ENCODE data around the gene RWDD4.
"Not testable (repeated sequence)": the region's sequence is repeated elsewhere in the genome, so short reads cannot be mapped to it uniquely, and the experiment has no call there.

RWDD4 gene

DNA sequence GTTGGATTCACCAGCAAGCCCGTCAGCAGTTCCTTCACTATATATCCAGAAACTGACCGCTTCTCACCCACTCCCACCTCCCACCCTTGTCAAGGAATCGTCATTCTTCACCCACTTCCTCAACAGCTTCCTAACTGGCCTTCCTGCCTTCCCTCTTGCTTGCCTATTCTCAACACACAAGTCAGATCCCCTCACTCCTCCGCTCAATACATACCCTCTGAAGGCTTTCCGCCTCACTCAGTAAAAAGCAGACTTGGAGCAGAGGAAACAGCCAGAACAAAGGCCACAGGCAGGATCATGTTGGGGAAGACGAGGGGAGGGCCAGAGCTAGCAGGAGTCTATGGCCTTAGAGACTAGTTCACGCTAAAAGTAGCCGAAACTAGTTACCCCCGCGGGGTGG lies 23.7 kb downstream of the RWDD4 start:
- no peak for DNase-seq

DNA sequence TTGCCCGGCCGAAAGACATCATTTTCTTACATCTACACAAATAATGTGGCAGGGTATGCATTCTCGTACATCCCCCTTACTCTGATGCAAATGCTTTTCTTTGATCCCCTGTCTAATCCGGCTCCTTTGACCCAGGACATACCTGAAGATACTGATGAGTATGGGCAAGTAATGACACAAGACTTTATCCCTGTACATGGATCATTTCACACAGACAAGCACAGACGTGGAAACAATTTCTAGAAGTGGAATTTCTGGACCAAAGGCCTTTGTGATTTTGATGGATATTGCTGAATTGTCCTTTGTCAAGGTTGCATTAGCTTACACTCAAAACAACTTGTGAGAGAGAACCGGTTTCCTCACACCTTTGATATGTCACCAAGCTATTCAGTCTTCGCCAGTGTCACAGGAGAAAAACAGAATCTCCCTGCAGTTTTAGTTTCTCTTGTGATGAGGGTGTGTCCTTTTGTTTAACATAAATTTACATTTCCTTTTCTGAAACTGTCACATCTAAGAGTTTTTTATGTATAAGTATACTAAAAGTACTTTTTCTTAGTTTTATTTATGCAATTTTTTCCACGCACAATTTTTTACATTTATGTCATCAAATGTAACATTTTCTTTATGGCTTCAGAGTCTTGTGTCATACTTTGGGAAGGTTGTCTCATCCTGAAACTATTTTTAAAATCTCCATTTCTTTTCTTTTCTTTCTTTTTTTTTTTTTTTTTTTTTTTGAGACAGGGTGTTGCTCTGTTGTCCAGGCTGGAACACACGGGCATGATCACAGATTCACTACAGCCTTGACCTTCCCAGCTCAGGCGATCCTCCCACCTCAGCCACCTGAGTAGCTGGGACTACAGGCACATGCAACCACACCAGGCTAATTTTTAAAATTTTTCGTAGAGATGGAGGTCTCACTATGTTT lies 25.2 kb downstream of the RWDD4 start:
- no peak for DNase-seq

DNA sequence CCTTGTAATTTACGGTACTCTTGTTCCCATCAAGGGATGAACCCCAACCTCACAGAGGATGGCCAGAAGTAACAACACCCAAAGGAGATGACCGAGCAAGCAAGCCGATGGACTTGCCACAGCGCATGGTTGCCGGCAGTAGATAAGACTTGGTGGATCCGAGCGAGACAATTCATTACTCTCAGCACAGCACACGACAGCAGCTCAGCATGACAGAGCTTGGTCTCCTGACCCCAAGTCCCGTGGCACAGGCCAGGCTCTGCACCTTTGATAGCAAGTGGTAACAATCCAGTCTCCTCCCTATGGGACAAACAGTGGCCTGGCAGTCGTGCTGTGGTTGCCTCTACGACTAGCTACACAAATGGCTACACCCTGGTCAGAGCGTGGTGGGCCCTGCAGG lies 26.3 kb downstream of the RWDD4 start:
- DNase-seq = no peak

DNA sequence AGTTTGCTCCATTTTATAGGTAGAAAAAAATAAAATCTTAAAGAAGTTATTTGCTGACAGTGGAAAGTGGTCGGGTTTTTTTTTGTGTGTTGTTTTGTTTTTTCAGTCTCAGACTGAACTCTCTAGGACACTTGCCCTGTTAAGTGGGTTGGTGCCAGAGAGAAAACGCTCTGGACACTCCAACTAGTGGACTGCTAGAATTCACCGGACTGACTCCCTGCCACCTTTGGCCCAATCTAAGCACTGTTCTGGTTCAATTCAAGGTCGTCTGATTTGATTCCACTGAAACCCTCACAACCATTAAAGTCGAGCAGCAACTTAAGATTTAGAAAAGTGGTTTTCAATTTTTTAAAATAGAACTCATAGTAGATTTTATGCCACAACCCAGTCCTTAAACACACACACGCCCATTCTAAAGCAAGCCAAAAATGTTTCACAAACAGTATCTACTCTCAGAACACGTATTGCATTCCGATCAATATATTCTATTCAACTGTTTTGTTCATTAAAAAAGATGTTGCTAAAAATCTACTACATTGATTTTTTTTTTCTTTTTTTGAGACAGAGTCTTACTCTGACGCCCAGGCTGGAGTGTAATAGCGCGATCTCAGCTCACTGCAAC lies 27.3 kb downstream of the RWDD4 start:
- DNase-seq = no peak

DNA sequence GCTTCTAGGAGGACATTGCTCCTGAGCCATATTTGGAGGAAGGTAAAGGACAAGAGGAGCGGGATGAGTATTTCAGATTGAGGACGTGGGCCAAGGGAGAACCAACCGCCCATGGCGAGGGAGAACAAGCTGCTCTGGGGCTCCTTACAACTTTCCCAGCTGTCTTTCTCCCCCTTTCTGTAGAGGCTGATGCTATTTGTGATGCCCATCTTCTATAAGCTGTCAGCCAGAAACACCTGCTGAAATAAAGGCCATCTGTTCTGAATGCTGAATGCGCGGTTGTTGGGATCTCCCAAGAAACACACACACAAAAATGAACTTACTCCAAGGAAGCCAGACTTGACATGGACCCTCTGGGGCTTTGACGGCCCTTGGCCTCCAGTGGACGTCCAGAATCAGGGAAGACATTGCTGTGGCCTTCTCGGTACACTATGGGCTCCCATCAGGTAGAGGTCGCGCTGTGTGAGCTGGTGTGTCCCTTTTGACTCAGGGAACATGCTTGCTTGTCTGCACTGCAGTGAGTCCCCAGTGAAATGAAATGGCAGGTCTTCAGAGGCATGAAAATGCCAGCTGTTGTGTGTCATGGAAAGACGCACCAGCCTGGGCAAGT lies 30.9 kb downstream of the RWDD4 start:
- DNase-seq = no peak

DNA sequence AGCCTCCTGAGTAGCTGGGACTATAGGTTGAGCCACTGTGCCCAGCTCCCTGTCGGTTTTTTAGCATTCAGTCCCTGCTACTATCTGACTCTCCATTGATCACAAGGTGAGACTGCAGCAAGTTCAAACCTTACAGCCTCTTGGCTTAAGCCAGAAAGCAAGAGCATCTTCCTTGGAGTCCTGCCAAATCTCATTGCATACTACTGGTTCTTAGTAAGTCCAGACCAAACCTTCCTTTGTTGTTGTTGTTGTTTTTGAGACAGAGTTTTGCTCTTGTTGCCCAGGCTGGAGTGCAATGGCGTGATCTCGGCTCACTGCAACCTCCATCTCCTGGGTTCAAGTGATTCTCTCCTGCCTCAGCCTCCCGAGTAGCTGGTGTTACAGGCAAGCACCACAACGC lies 31.7 kb downstream of the RWDD4 start:
- not testable (repeated sequence) for DNase-seq

DNA sequence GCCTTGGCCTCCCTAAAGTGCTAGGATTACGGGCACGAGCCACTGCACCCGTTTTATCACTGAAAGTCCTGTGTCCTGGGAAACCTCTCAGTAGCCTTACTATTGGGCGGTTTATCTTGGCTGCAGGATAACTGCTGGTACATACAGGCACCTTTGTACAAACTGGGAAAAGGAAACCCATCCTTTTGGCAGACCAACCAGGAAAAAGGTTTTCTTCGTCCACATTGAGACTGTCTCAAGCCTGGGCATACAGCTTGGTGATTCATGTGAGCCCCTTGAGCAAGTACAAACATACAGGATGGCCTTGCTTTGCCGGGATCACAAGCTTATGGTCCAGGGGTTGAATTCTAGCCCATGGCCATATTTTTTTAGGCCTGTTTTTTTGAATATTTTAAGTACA lies 32.8 kb downstream of the RWDD4 start:
- no peak for DNase-seq

DNA sequence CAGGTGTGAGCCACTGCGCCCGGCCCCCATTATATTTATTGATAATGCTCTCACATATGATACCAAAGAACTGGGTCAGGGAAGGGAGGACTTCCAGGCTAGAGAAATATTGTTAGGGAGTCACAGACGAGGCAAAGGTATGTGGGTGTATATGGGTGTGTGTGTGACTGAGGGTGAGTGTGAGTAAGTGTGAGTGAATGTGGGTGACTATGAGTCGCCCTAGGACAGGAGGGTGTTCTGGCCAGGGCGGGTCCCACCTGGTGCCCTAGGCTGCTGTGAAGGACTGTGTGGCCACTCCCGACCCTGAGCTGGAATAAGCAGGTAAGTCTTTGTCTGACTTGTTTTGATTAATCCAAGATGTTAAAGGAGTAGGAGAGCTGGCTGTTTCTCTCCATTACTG lies 34.4 kb downstream of the RWDD4 start:
- DNase-seq = no peak

DNA sequence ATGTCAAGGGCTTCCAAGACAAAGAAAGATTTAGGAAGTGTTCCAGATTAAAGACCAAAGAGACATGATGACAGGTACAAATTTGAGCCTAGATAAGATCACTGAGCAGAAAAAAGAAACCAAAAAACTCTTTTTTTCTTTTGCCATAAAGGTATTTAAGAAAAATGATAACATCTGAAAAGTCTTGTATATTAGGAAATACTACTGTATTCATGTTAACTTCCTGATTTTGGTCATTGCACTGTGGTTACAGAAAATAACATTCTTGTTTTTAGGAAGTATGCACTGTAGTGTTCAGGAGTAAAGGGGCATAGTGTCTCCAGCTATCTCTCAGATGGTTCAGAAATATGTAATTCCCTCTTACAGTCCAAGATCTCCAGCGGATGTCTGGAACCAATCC lies 37.1 kb downstream of the RWDD4 start:
- no peak for DNase-seq

DNA sequence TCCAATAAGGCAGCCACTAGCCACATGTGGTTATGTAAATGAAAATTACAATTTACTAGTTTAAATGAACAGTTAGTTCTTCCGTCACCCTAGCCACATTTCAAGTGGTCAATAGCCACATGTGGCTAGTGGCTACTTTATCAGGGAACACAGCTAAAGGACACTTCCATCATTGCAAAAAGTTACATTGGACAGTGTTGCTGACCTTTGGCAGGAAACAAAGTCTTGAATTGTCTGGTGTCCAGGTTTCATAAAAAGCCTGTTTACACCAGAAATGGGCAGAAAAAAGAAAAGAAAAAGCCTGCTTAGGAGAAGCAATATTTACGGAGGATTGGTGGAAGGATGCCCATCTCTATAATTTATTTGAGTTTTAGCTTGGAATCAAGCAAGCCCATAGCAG lies 38.6 kb downstream of the RWDD4 start:
- DNase-seq = no peak

DNA sequence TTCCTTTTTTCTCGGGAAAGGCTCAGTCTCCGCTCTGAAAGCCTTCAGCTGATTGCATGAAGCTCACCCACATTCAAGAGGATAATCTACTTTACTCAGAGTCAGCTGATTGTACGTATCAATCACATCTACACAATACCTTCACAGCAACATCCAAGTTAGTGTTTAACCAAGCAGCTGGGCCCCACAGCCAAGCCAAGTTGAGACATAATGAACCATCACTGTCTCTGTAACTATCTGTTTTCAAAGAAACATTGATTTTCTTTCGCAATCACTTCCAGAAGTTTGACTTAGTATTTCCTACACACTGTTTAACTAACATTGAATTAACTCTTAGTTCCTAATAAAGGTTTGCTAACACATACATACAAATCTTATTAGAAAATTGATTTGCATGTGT lies 40.3 kb downstream of the RWDD4 start:
- DNase-seq = no peak

DNA sequence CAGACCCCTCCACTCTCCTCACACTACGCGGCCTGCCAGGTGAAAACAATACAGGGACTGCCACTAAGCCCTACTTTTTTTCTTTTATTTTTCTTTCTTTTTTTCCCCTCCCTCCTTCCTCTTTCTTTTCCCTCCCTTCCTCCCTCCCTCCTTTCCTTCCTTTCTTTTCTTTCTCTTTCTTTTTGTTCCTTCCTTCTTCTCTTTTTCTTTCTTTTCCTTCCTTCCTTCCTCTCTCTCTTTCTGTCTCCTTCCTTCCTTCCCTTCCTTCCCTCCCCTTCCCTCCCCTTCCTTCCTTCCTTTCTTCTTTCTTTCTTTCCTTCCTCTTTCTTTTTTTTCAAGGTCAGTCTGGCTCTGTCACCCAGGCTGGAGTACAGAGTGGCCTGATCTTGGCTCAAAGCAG lies 41.9 kb downstream of the RWDD4 start:
- no peak for DNase-seq

DNA sequence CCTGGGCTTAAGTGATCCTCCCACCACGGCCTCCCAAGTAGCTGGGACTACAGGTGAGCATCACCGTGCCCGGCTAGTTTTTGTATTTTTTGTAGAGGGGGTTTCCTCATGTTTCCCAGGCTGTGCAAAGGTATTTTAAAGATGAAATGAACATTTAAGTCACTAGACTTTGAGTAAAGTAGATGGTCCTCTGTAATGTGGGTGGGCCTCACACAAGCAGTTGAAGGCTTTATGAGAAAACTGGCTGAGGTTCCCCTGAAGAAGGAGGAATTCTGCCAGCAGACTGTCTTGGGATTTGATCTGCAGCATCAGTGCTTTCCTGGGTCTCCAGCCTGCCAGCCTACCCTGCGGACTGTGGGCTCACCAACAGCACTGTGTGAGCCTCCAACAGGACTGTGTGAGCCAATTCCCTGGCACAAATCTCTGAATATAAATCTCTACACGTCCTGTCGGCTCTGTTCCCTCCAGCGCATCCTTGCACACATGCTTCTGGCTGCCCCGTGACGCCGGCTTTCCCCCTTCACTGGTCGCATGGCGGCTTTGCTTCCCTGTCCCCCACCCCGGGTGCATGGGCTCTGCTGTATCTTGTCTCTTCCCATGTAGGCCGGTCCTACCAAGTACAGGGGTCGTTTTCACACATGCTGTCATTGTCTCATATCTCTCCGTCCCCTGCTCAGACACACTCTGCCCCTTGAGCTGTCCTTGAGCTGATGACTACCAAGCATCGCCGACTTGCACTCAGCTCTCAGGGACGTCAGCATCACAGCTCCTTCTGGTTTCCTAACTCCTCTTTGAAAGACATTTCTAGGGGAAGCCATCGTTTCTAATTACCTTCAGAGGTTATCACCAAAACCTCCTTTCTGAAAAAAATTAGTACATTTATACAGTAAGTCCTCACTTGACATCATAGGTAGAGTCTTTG lies 46.4 kb downstream of the RWDD4 start:
- no peak for DNase-seq

DNA sequence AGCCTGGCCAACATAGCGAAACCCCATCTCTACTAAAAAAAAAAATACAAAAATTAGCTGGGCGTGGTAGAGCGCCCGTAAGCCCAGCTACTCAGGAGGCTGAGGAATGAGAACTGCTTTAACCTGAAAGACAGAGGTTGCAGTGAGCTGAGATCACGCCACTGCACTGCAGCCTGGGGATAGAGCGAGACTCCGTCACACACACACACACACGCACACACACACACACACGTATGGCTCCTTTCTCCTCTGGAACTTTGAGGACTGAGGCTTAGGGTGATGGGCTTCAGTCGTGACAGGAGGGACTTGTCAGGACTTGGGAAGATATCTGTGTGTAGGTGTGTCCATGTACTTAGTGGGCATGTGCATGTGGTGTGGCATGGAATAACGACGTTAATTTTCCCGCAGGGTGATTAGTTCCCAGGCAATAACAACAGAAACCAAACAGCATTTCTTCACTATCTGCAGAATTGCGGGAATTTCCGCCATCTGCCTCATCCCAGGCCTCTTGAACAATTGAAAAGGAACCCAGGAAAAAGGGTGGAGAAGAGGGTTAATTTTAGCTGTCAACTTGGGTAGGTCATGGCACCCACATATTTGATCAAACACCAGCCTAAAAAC lies 47.7 kb downstream of the RWDD4 start:
- DNase-seq = no peak

DNA sequence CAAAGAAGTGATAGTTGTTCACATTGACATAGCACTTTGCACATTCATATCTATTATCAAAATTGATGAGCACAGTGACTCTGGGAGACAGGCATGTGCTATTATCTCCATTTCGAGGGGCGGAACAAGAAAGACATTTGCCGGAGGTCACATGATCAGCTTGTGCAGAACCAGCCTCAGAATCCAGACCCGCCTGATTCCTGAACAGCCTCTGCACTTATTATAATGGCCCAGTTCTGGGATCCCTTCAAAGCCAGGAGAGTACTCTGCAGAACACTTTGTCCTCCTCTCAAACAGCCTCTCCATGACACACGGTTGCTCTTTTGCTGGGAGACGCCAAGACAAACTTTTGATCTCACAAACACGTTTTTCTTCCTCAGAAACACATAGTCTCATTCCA lies 48.4 kb downstream of the RWDD4 start:
- no peak for DNase-seq

DNA sequence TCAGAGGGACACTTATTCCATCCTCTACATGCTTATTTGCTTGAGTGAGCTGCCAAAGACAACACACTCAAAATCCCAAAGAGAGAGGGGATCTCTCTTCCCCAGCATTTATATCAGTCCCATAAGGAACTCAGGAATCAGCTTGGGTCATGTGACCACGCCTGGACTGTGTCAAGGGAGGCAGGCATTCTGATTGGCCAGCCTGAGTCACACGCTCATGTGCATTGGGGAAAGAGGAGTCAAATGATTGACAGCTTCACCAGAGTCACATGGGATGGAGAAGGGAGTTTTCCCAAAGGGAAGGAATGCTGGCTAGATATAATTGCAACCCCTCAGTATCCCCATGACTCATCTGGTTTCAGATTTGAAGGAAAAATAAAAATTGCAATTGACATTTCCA lies 49.0 kb downstream of the RWDD4 start:
- DNase-seq = no peak

DNA sequence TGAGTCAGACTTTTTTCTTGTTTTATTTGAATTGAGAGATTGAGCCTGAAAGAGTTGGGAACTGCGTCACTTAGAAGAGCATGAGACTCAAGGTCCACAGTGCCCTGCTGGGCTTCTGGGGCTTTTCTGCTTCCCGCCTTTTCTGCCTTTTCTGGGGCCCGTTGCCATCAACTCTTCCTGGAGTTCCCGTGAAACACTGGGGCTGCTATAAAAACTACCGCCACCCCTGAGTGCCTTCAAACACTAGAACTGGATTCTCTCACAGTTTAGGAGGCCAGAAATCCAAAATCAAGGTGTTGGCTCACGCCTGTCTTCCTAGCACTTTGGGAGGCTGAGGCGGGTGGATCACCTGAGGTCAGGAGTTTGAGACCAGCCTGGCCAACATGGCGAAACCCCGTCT lies 49.8 kb downstream of the RWDD4 start:
- no peak for DNase-seq

DNA sequence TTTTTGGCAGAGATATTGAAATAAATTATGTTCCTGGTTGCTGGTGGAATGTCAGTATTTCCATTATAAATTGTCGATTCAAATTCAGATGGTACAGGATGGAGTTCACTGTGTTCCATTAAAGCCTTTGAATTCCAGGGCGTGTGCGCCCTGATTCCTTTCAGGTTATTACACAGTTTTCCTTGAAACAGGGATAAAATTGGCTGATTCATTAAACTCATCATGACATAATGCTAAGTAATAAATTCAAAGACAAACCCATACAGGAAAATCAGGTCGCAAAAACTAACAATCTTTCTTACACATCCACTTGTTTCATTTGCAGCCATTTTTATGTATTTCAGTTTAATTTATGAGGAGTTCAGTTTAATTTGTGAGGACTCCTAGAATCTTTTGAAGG lies 51.1 kb downstream of the RWDD4 start:
- no peak for DNase-seq

DNA sequence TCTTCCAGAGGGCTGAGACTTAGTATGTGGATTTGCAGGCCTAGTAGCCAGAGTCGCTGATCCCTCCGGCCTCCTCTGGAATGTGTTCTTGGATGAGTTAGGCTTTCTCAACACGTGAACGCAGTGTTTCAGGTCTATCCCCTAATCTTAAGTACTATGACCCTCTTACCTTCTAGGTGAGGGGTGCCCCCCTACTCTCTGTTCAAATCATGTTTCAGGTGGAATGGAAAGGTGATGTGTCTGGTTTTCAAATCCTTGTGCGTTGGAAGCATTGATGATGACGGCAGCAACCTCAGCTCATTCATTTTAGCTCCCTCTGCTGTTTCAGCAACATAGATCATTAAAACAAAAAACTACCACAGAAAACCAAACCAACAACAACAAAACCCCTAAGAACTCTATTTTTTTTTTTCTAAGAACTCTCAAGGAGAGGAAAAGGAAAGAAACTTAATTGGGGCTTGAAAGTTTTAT lies 56.4 kb downstream of the RWDD4 start:
- no peak for DNase-seq

DNA sequence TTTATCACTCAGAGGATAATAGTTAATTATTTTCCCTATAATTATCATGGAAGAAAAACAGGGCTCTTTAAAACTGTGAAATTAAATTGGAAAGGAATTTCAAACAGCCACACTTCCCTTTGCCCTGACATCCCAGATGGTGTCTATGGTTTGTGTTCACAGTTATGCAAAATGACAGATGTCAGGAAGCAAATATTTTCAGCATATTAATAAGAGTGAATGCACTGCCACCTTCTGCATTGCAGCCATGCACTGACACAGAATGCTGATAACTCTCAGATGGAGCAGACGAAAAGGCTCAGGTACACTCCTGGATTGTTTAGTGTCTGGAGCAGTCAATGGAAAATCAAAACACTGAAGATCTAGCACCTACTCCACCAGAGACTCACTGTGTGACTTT lies 57.6 kb downstream of the RWDD4 start:
- no peak for DNase-seq

DNA sequence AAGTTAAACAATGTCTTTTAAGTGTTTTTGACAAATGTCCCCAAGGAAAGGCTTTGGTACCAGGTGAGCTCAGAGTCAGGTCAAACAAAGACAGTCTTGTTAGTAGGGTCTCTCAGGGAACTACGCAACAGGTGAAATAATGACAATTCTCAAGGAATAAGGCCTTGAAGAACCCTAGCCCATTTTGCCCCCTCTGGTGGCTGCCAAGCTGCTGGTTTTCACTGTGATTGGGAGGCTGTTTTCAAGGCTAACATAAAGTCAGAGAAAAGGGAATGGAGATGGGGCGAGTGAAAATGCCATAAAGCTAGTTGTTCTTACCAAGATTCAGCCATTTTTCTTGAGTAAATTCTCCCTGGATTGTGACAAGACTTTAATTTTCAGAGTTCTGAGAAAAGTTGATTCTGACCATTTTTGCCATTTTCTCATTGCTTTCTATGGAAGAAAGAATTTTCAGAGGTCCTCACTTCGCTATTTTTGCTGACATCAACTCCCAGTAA lies 58.7 kb downstream of the RWDD4 start:
- no peak for DNase-seq

DNA sequence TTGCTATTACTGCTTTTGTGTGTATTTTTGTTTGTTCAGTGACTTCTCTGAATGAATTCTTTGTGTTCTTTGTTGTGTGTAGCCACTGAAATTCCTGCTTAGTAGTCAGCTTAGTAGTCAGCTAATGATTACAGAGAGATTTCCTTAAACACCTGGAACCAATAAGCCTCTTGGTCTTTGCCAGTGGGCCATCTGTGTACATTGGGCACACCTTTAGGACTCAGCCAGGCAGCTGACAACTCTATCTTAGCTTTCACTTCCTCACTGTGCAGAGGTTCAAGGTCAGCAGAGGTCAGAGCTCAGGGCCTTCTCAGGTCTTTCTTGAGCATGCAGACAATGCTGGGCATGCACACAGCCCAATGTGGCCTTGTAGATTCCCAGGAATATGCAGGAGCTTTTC lies 59.3 kb downstream of the RWDD4 start:
- DNase-seq = no peak

Measured in stimulated activated CD4-positive, alpha-beta T cell treated with anti-CD3 and anti-CD28 coated beads, Interleukin-12 subunit alpha, Interleukin-12 subunit beta, amount 100 ng/mL, for 4 hours (primary cell).